ENCODE data around the gene KRT83. TPM values are rescaled to one million over a fixed set of nuclear protein-coding genes. Genes with fewer than 3 reads are reported as not detected.

Gene KRT83
- total RNA-seq, 2 donors from 2014 or later = not detected

- no peak for ATAC-seq
- H3K27me3 Mint-ChIP-seq = peaks cover 30 to 32% of the 10 kb centered on the region in 2 donors
- H3K9me3 Mint-ChIP-seq = no peaks in the 10 kb centered on the region
These were observed 45.5 kb downstream of the KRT83 start for GRCh38 chr12:52275686-52276085.

GRCh38 chr12:52274521-52275120, 46.6 kb downstream of the KRT83 start, which contains the start of gene KRT86:
TSS of gene KRT86 (plus strand) at chr12:52274645. CDS start at chr12:52301917, 27,272 bp downstream.
- H3K27ac Mint-ChIP-seq = no peak within 1 kb of the TSS
- peaks cover 8 to 10% of the 10 kb centered on the region in 2 donors for H3K4me1 Mint-ChIP-seq (ENCODE audit: low read depth in 2 of 2)
- H3K9me3 Mint-ChIP-seq = no peaks in the 10 kb centered on the region
- H3K27me3 Mint-ChIP-seq = peaks cover 24 to 32% of the 10 kb centered on the region in 2 donors
- no peak for ATAC-seq
- no peak within 1 kb of the TSS for H3K4me3 Mint-ChIP-seq
- no peaks in the 10 kb centered on the region for H3K36me3 Mint-ChIP-seq
- no peak for DNase-seq (ENCODE audit: low spot score)

More at GRCh38 chr12:52275686-52276085, 45.5 kb downstream of the KRT83 start:
- no peak overlapping the region for H3K4me3 Mint-ChIP-seq
- no peak overlapping the region for H3K27ac Mint-ChIP-seq
- DNase-seq (ENCODE audit: low spot score) = no peak
- H3K4me1 Mint-ChIP-seq (ENCODE audit: low read depth in 2 of 2) = peaks cover 10 to 13% of the 10 kb centered on the region in 2 donors
- H3K36me3 Mint-ChIP-seq = no peaks in the 10 kb centered on the region

GRCh38 chr12:52271158-52271557, 50.0 kb downstream of the KRT83 start:
- peaks cover 3 to 4% of the 10 kb centered on the region in 2 donors for H3K4me1 Mint-ChIP-seq (ENCODE audit: low read depth in 2 of 2)
- H3K36me3 Mint-ChIP-seq = no peaks in the 10 kb centered on the region
- no peak for ATAC-seq
- no peak overlapping the region for H3K4me3 Mint-ChIP-seq
- no peak for DNase-seq (ENCODE audit: low spot score)
- no peak overlapping the region for H3K27ac Mint-ChIP-seq
- peaks cover 14 to 32% of the 10 kb centered on the region in 2 donors for H3K27me3 Mint-ChIP-seq
- no peaks in the 10 kb centered on the region for H3K9me3 Mint-ChIP-seq

GRCh38 chr12:52270541-52271070, 50.6 kb downstream of the KRT83 start:
- Mint-ChIP-seq H3K9me3 (no peaks in the 10 kb centered on the region), H3K27ac (no peak overlapping the region)

GRCh38 chr12:52268212-52268611, 53.0 kb downstream of the KRT83 start:
- no peak overlapping the region for H3K4me3 Mint-ChIP-seq
- ATAC-seq (no peak), DNase-seq (ENCODE audit: low spot score) (no peak)
- H3K27ac Mint-ChIP-seq = no peak overlapping the region
- H3K9me3 Mint-ChIP-seq = no peaks in the 10 kb centered on the region
- H3K27me3 Mint-ChIP-seq = peaks cover 6 to 29% of the 10 kb centered on the region in 2 donors
- peaks cover 3 to 4% of the 10 kb centered on the region in 2 donors for H3K4me1 Mint-ChIP-seq (ENCODE audit: low read depth in 2 of 2)
- no peaks in the 10 kb centered on the region for H3K36me3 Mint-ChIP-seq

More at GRCh38 chr12:52270541-52271070, 50.6 kb downstream of the KRT83 start:
- Mint-ChIP-seq H3K4me3 (no peak overlapping the region), H3K4me1 (ENCODE audit: low read depth in 2 of 2) (peaks cover 3 to 4% of the 10 kb centered on the region in 2 donors), H3K27me3 (peaks cover 14 to 32% of the 10 kb centered on the region in 2 donors), H3K36me3 (no peaks in the 10 kb centered on the region)
- DNase-seq (ENCODE audit: low spot score) (no peak), ATAC-seq (no peak)

GRCh38 chr12:52267699-52268098, 53.5 kb downstream of the KRT83 start:
- Mint-ChIP-seq H3K27me3 (peaks cover 6 to 24% of the 10 kb centered on the region in 2 donors), H3K4me3 (no peak overlapping the region), H3K27ac (no peak overlapping the region), H3K36me3 (no peaks in the 10 kb centered on the region), H3K4me1 (ENCODE audit: low read depth in 2 of 2) (peaks cover 3 to 4% of the 10 kb centered on the region in 2 donors), H3K9me3 (no peaks in the 10 kb centered on the region)
- DNase-seq (ENCODE audit: low spot score) (no peak), ATAC-seq (no peak)

GRCh38 chr12:52267266-52267665, 53.9 kb downstream of the KRT83 start:
- H3K27me3 Mint-ChIP-seq = peaks cover 6 to 24% of the 10 kb centered on the region in 2 donors
- no peak for DNase-seq (ENCODE audit: low spot score)

GRCh38 chr12:52266514-52266913, 54.7 kb downstream of the KRT83 start:
- peaks cover 6 to 24% of the 10 kb centered on the region in 2 donors for H3K27me3 Mint-ChIP-seq

More at GRCh38 chr12:52267266-52267665, 53.9 kb downstream of the KRT83 start:
- Mint-ChIP-seq H3K9me3 (no peaks in the 10 kb centered on the region), H3K36me3 (no peaks in the 10 kb centered on the region), H3K27ac (no peak overlapping the region), H3K4me3 (no peak overlapping the region), H3K4me1 (ENCODE audit: low read depth in 2 of 2) (peaks cover 3 to 4% of the 10 kb centered on the region in 2 donors)
- ATAC-seq = no peak

GRCh38 chr12:52264435-52264825, 56.8 kb downstream of the KRT83 start:
- DNase-seq (ENCODE audit: low spot score) = no peak
- peaks cover 8 to 13% of the 10 kb centered on the region in 2 donors for H3K4me1 Mint-ChIP-seq (ENCODE audit: low read depth in 2 of 2)
- H3K4me3 Mint-ChIP-seq = no peak overlapping the region
- H3K9me3 Mint-ChIP-seq = no peaks in the 10 kb centered on the region
- H3K27me3 Mint-ChIP-seq = peaks cover 19 to 26% of the 10 kb centered on the region in 2 donors
- no peaks in the 10 kb centered on the region for H3K36me3 Mint-ChIP-seq
- no peak overlapping the region for H3K27ac Mint-ChIP-seq
- ATAC-seq = no peak

More at GRCh38 chr12:52266514-52266913, 54.7 kb downstream of the KRT83 start:
- no peaks in the 10 kb centered on the region for H3K36me3 Mint-ChIP-seq
- H3K4me3 Mint-ChIP-seq = no peak overlapping the region
- ATAC-seq = peak in 1 of 2 donors; percentile 17
- peaks cover 3 to 4% of the 10 kb centered on the region in 2 donors for H3K4me1 Mint-ChIP-seq (ENCODE audit: low read depth in 2 of 2)
- no peaks in the 10 kb centered on the region for H3K9me3 Mint-ChIP-seq
- DNase-seq (ENCODE audit: low spot score) = no peak
- no peak overlapping the region for H3K27ac Mint-ChIP-seq

Other genes starting within 250 kb of the KRT83 start
- not detected for gene SMIM41, start 241.7 kb downstream of the KRT83 start, total RNA-seq
- not detected for gene KRT80, start 129.4 kb downstream of the KRT83 start, total RNA-seq
- 1 to 10 TPM; 2.6 to 6.1 TPM for gene KRT7, start 88.2 kb downstream of the KRT83 start, total RNA-seq
- under 1 TPM in 1 of 2 donors, not detected in 1; 0.43 TPM for gene KRT86, start 46.8 kb downstream of the KRT83 start, total RNA-seq
- gene KRT81, start 29.9 kb downstream of the KRT83 start, total RNA-seq = under 1 TPM in 1 of 2 donors, not detected in 1; 0.22 TPM
- gene KRT85, start 46.1 kb upstream of the KRT83 start, total RNA-seq = not detected
- not detected for gene KRT84, start 64.3 kb upstream of the KRT83 start, total RNA-seq
- gene KRT82, start 84.9 kb upstream of the KRT83 start, total RNA-seq = not detected
- not detected for gene KRT75, start 113.0 kb upstream of the KRT83 start, total RNA-seq
- not detected for gene KRT6B, start 130.7 kb upstream of the KRT83 start, total RNA-seq
- not detected for gene KRT6C, start 152.4 kb upstream of the KRT83 start, total RNA-seq
- not detected for gene KRT6A, start 171.9 kb upstream of the KRT83 start, total RNA-seq
- gene KRT5, start 199.0 kb upstream of the KRT83 start, total RNA-seq = not detected
- gene KRT71, start 231.7 kb upstream of the KRT83 start, total RNA-seq = not detected